Astrocyte of the cerebellum (primary cell): Measurements from ENCODE around the gene SYNPO2L.

Experiments used
- DNase-seq: peaks from one replicate; pipeline ENCODE4 v3.0.0-alpha.2; 2011; ENCODE audit warnings: low read depth
- H3K4me3 ChIP-seq: 2 replicates; pipeline ENCODE4 v1.5.1; 2011; ENCODE audit warnings: mild to moderate bottlenecking, low read depth, low read length, moderate library complexity
- in situ Hi-C: cut with HindIII; loops from 2 replicates; pipeline ENCODE4 v1.10.0; 2017; ENCODE audit warnings: low sequenced_read_pairs
- TF ChIP-seq, protein P1 (sequence below): IDR thresholded peaks from 2 replicates; pipeline ENCODE4 v1.5.1; 2012; ENCODE audit warnings: low read length, low read depth, moderate library complexity, mild to moderate bottlenecking; ENCODE audit errors: missing control alignments

The SYNPO2L gene

GRCh38 chr10:73648975-73649829, 6.6 kb downstream of the SYNPO2L start:
- TF ChIP-seq, protein P1, sequence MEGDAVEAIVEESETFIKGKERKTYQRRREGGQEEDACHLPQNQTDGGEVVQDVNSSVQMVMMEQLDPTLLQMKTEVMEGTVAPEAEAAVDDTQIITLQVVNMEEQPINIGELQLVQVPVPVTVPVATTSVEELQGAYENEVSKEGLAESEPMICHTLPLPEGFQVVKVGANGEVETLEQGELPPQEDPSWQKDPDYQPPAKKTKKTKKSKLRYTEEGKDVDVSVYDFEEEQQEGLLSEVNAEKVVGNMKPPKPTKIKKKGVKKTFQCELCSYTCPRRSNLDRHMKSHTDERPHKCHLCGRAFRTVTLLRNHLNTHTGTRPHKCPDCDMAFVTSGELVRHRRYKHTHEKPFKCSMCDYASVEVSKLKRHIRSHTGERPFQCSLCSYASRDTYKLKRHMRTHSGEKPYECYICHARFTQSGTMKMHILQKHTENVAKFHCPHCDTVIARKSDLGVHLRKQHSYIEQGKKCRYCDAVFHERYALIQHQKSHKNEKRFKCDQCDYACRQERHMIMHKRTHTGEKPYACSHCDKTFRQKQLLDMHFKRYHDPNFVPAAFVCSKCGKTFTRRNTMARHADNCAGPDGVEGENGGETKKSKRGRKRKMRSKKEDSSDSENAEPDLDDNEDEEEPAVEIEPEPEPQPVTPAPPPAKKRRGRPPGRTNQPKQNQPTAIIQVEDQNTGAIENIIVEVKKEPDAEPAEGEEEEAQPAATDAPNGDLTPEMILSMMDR, result no peak
- DNase-seq, result no peak
- in situ Hi-C loops, result loop anchor here (5.0 kb wide), 1 partner anchor 47 kb away; no protein-coding TSS in a partner anchor
- no peak overlapping the region for H3K4me3 ChIP-seq

GRCh38 chr10:73647875-73648651, 7.8 kb downstream of the SYNPO2L start:
- no peak for DNase-seq
- TF ChIP-seq, protein P1, result no peak
- peak overlapping the region; percentile 64 for H3K4me3 ChIP-seq
- in situ Hi-C loops, result loop anchor here (5.0 kb wide), 1 partner anchor 46 kb away; no protein-coding TSS in a partner anchor

DNA sequence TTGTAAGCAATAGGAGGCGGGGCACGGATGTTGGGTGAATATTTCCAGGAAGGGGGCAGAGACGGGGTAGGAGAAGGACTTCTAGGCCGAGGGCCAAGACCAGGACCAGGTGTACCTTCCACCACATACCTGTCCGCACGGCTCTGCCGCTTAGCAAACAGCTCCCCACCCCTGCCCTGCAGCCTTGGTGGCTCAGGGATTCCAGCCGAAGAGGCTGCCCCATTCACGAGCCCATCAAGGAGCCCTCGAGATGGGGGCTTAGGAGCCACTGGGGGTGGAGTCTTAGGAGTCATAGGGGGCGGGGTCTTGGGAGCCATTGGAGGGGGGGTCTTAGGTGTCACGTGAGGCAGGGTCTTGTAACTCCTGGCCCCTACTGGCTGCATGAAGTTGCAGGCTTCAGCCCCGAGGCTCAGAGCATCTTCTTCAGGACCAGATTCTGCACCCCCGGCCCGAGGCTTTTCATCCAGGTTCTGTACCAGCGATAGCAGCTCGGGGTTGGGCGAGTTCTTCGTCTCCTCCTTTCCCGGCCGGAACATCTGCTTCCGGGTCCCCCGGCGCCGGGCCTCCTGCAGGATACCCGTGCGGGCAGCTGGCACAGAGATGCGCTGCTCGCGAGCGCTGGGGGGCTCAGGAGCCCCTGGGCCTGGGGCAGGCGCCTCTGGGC, 8.5 kb downstream of the SYNPO2L start:
- peak overlapping the region; percentile 64 for H3K4me3 ChIP-seq
- in situ Hi-C loops, result loop anchor here (5.0 kb wide), 1 partner anchor 45 kb away; no protein-coding TSS in a partner anchor
- DNase-seq, result no peak
- TF ChIP-seq, protein P1, result no peak

GRCh38 chr10:73646598-73647041, 9.2 kb downstream of the SYNPO2L start:
- no peak for DNase-seq
- in situ Hi-C loops, result loop anchor here (5.0 kb wide), 1 partner anchor 44 kb away; no protein-coding TSS in a partner anchor
- TF ChIP-seq, protein P1, result no peak
- H3K4me3 ChIP-seq, result no peak overlapping the region

GRCh38 chr10:73645251-73645650, 10.6 kb downstream of the SYNPO2L start:
- no peak overlapping the region for H3K4me3 ChIP-seq
- TF ChIP-seq, protein P1, result no peak
- in situ Hi-C loops, result loop anchor here (5.0 kb wide), 1 partner anchor 43 kb away; no protein-coding TSS in a partner anchor
- DNase-seq, result no peak

DNA sequence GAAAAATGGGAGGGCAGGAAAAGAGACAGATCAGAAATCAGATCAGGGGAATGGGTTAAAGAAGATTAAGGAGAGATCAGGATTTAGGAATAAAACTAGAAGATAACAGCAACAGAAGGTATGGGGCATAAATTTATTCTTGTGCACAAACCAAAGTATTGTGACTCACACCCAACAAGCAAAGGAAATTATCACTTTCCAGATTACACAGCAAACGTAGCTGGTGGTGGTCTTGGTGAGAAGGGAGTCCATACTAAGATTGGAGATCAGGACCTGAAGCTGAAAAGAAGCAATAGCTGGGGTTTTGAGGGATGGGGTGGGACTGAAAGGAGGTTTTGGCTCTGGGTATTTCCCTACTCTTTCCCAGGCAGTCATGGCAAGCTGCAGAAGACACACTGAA, 11.1 kb downstream of the SYNPO2L start:
- no peak for DNase-seq
- TF ChIP-seq, protein P1, result no peak
- in situ Hi-C loops, result loop anchor here (5.0 kb wide), 1 partner anchor 42 kb away; no protein-coding TSS in a partner anchor
- H3K4me3 ChIP-seq, result no peak overlapping the region
